RKO (cell line): ENCODE results near the gene PREPL.

ENCODE experiments used
- DNase-seq: peaks from one replicate; pipeline ENCODE4 v3.0.0-alpha.2; 2016; ENCODE audit warnings: low spot score

PREPL gene

DNA sequence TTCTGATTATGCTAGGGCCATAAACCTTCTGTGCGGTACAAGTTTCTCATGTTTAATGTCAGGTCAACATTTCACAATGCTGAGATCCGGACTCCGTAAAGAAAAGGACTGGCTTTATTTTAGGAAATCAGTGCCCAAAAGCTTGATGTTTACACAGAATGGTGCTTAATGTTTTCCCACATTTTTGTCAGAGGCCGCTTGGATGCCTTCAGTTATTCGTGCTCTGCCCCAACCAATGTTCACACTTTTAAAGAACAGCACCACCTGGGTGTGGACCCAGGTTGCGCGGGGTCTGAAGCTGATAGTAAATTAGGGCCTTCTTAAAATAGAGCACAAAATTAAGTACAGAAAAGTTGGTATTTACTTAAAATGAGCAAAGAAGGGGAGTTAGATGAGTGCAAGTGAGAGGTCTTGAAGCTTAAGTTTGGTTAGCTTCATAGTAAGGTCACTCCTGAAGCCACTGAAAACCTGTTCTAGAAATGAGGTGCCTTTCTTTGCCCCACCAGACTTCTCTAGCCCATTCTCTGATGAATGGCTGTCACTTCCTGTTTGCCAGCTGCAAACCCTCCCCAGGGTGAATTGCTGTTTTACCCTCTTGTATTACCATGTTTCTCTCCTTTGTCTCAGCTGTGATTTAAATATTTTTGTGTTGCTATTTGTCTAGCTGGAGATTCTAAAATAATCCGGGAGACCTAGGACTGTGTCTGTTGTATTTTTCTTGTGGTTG is 65.5 kb downstream of the PREPL start:
- no peak for DNase-seq

DNA sequence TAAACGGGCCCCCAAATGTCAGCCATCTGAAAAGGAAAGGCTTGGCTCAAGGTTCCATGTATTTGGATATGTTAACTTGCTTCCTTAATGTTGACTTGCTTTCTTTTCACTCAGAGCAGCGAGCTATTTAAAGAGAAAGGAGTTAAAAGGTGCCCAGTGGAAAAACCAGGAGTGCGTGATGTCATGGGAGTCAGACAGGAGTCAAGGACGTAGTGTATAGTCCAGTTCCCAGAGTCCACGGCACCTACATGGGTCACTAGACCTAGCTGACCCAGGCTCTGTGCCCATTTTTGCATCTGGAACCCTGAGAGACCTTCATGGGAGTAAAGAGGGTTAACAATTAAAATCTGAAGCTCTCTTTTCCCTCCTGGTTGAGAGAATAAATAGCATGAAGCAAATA is 66.2 kb downstream of the PREPL start:
- no peak for DNase-seq

DNA sequence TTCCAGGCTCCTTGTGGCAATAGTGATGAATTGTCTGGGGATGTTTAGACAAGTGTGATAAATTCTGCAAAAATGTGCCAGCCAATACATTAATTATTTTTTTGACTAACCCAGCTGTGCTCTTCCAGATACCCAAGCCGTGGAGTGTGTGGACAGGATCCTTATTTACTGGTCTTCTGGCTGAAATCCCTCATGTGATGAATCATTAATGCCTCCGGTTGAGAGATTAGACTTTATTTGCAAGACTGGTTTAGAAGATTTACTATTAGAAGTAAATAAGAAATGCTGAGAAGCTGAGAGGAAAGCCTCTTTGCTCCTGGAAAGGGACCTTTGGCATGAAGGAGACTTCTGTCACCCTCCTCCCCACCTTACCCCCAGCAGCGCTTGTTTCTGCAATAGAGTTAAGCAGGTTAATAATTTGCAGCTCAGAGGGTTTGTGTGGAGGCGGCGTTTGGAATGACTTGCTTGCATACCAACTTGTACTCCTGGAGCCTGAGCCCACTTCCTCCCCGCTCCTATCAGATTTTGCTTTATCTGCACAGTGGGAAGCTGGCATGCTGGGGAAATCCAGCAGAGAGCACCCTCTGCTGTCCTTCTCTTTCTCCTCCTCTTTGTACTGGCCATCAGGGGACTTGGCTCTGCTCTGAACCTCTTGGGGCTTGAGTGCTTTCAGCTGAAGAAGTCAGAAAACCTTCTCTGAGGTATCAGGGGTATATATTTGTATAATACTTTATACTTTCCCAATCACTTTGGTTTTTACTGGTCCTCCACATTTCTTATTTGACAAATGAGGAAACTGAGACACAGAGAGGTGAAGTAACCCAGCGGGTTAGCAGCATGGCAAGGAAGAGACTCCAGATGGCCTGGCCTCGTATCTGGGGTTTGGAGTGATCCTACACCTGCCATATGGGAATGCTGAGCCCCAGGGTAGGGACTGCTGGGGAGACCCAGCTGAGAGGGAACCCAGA is 69.7 kb downstream of the PREPL start:
- DNase-seq = peak; percentile 54

DNA sequence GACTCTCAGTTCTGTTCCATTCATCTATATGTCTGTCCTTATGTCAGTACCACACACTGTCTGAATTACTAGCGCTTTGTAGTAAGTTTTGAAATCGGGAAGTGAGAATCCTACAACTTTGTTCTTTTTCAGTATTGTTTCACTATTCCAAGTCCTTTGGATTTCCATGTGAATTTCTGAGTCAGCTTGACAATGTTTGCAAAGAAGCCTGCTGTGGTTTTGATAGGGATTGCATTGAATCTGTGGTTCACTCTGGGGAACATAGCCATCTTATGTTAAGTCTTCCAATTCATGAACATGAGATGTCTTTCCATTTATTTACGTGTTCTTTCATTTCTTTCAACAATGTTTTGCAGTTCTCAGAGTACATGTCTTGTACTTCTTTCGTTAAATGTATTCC is 71.0 kb downstream of the PREPL start:
- no peak for DNase-seq

DNA sequence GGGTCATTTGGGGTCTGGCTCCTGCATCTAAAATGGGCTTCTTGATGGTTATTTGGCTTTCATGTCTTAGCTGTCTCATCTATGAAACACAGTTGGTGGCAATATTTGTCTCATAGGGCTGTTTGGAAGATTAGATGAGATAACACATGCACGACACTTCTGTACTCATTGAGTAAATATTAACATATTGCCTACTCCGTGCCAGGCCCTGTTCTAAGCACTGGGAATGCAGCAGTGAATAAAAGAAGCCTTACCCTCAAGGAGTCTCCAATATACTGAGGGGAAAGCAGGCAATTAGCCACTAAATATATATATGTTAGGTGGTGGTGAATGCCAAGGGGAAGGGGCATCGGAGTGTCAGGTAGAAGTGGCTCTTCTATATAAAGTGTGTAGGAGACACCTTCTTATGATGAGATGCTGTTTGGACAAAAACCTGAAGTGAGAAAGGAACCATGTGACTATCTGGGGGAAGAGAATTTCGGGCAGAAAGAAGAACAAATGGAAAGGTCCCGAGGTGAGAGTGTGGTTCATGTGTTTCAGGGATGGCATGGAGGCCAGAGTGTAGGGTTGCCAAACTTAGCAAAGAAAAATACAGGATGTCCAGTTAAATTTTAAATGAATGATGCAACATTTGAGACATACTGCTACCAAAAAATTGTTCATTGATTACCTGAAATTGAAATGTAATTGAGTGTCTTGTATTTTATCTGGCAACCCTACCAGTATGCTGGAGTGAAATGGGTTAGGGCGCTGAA is 74.2 kb downstream of the PREPL start:
- DNase-seq = no peak

DNA sequence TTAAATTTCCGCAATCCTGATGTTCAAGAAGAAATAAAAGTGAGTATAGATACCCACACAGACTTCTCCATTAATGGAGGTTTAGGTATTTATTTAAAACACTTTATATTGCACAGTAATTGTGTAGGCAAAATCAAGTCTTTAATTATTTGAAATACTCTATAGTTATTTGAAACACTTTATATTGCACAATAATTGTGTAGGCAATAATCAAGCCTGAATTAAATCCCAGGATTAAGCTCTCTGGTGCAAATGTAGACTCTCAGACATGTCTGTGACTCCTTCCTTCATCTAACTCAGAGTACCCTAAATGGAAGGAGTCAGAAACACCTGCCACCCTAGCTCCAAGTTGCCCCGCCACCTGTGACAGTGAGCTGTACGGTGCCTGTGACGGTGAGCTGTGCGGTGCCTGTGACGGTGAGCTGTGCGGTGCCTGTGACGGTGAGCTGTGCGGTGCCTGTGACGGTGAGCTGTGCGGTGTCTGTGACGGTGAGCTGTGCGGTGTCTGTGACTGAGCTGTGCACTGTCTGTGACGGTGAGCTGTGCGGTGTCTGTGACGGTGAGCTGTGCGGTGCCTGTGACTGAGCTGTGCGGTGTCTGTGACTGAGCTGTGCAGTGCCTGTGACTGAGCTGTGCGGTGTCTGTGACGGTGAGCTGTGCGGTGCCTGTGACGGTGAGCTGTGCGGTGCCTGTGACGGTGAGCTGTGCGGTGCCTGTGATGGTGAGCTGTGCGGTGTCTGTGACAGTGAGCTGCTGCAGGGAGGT is 75.0 kb downstream of the PREPL start:
- no peak for DNase-seq

DNA sequence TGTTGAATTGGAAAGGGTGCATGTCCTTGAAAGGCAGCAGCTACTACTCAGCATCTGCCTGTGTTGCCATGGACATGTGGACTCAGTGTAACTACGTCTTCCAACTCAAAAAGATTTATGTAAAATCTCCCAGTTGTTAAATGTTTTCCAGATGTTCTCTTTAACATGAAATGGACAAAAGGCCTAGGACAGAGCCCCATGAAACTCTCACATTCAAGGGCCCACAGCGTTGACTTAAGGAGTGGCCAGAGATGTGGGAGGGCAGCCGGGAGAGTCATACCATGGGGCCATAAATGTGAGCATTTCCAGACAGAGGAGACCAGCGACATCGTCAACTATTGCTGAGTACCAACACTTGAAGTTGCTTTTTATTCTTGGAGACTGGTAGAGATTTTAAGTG is 76.1 kb downstream of the PREPL start:
- DNase-seq = no peak

DNA sequence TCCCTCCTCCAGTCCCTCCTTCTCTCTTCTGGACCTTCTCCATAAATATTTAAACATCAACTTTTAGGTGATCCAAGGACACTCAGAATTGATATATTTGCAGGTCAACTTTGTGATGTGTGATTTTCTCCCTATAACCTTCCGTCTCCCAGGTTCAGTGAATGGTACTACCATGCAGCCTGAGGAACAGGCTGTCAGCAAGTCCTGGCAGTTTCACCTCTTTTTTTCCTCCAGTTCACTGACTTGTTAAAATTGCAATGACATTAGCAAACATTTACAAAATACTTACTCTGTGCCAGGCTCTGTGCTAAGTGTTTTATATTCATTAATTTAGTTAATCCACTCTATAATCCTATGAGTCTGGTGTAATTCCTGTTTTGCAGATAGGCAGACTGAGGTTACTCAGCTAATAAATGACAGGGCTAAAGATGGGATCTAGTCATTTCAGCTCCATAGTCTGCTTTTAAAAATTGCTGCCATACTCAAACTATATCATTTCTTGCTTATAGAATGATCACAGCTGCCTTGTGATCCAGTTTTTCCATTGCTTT is 78.1 kb downstream of the PREPL start:
- no peak for DNase-seq

DNA sequence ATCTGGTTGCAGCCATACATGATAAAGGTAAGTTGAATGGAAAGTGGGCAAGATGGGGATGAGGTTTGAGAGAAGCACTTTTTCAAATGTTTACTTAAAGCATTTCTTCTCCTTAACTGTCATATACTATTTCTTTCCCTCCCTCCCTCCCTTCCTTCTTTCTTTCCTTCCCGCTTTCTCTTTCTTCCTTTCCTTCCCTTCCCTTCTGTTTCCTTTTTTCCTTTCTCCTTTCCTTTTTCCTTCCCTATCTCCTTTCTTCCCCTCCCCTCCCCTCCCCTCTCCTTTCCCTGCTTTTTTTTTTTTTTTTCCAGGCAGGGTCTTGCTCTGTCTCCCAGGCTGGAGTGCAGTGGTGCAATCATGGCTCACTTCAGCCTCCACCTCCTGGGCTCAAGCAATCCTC is 80.4 kb downstream of the PREPL start:
- DNase-seq = no peak

DNA sequence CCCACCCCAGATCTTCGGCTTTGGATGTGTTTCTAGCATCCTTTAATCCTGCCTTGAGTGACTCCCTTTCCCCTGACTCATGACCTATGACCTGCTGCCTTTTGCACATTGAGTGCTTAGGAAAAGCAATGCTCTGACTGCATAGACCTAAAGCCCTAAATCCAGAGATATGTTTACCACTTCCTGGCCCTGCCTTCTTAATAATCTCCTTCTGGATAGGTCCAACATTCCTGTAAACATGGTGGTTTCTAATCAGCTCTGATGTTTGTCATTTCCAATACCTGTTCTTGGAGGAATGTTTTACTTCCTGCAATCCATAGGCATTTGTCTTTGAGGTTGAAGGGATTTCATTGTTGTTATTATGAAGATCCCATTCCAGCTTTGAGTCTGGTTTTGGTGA is 83.8 kb downstream of the PREPL start:
- DNase-seq = no peak

DNA sequence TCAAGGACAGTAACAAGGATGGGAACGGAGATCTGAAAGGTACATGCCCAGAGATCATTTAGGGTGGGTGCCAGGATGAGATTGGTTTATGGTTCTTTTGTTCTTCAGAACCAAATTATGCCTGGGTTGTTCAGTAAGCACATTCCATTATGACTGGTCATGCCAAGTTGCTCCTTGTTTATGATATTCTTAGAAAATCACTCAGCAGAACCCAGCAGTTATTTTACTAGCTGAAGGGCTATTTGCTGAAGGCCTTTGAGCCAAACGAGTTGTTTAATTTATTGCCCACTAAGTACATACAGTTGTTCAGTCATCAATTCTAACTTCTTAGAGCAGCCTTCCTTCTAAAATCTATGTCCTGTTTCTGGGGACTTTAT is 85.4 kb downstream of the PREPL start:
- DNase-seq = no peak

DNA sequence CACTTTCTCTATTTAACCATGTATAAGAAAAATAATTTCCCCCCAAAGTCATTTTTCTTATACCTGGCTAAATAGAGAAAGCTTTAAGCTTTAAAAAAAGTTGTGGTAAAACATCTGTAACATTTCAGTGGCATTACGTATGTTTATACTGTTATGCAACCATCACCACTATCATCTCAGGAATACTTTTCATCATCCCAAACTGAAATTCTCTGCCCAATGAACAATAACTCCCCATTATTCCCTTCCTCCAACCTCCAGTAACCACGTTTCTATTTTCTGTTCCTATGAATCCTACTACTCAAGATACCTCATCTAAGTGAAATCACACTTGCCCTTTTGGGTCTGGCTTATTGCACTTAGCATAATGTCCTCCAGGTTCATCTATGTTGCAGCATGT is 87.7 kb downstream of the PREPL start:
- DNase-seq = no peak

DNA sequence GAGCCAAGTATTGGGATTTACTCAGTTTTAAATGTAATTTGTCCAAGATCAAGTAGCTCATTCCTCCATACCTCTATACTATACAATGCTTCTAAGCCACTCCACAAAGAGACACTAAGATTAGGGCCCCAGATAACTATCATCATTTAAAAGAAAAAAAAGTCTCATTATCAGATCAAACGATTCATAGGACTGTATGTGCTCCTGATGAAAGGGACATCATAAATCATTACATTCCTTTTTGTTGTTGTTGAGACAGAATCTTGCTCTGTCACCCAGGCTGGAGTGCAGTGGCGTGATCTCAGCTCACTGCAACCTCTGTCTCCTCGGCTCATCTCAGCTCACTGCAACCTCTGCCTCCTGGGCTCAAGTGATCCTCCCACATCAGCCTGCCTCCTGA is 88.2 kb downstream of the PREPL start:
- no peak for DNase-seq

DNA sequence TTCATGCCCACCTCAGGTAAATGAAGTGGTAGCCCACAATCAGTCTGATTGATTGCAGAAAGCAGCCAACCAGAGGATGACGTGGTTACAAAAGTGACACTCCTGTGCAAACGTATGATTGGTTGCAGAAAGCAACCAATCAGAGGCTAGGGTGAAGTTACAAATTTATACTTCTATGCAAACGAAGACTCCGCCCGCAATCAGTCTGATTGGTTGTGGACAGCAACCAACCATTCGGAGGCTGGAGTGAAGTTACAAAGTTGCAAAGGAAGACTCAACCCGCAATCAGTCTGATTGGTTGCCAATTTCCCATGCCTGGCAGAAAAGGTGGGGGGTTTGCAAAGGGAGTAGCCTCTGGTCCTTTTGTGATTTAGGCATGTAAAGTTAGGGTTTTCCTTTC is 90.0 kb downstream of the PREPL start:
- DNase-seq = no peak

DNA sequence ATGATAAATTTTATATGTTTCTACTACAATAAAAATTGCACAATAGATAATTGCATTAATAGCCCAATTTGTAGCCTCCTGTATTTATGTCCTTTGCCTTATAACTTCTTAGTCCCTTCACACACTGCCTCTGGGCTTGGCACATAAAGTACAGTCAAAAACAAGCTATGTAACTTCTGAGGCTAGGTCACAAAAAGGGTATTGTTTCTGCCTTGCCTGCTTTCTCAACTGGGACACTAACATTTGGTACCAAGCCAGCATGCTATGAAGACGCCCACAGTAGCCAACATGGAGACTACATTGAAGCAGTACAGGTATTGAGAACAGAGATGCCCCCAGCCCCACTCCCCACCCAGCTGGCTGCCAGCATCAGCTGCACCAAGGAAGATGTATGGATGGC is 91.5 kb downstream of the PREPL start:
- DNase-seq = no peak

DNA sequence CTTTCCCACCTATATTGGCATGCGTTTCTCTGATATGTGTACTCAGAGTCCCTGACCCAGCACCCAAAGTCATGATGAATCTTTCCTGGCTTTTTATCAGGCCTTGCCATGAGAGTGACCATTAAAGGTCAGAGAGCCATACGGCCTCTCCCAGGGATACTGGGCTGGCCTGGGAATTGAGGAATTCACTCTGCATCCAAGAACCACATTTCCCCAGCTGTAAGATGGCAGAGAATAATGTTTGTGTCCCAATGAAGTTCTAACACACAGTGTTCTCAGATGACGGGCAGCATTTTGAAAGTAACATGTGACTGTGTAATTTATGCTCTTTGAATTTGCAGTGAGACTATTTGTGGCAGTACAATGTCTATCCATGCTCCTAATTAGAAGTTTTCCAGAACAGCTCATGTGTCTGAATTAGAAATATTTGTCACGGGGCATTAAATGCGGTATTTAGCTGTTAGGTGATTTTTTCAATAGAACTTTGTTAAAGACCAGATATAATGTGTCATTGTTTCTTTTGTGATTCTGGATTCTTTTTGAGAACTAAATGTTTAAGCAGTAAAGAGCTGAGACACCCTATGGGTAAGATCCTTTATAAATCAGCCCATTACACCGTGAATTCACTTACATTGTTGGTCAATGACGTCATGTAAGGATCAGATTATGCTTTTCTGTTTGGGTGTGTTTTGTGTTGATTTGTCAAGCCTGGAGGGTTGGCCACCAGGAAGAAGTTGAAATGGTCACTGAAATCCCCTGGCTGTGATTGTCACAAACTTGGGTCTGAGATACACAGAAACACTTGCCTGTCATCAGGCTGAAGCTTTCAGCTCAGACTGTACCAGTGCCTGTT is 93.3 kb downstream of the PREPL start:
- DNase-seq = no peak
